Measurements from ENCODE around the gene ATP2B2. TPM values are rescaled to one million over a fixed set of nuclear protein-coding genes. Genes with fewer than 3 reads are reported as not detected.

Gene ATP2B2
- total RNA-seq, 4 donors from 2014 or later, result 0.86 to 2.2 (median 1.0) TPM; not detected in 1

GRCh38 chr3:10340476-10340875 lies 164.9 kb downstream of the ATP2B2 start:
- no peak overlapping the region for H3K27ac ChIP-seq
- no peak overlapping the region for H3K4me3 ChIP-seq
- 87% methylated on average over 18 of the region's 18 CpGs for WGBS
- H3K36me3 ChIP-seq, result no peaks in the 10 kb centered on the region
- H3K9me3 ChIP-seq, result no peaks in the 10 kb centered on the region
- no peaks in the 10 kb centered on the region for H3K4me1 ChIP-seq
- DNase-seq (ENCODE audit: low spot score in 2 of 2), result no peak
- no peak for TF ChIP-seq POLR2A (IDR thresholded peaks at IDR 0.05)
- no peak for TF ChIP-seq CTCF (IDR thresholded peaks at IDR 0.05)
- no peak for TF ChIP-seq EP300 (IDR thresholded peaks at IDR 0.05)
- TF ChIP-seq POLR2AphosphoS5 (IDR thresholded peaks at IDR 0.05), result no peak
- H3K27me3 ChIP-seq, result no peaks in the 10 kb centered on the region

GRCh38 chr3:10340046-10340445 lies 165.3 kb downstream of the ATP2B2 start:
- TF ChIP-seq POLR2AphosphoS5 (IDR thresholded peaks at IDR 0.05) (no peak), CTCF (IDR thresholded peaks at IDR 0.05) (no peak), EP300 (IDR thresholded peaks at IDR 0.05) (no peak), POLR2A (IDR thresholded peaks at IDR 0.05) (no peak)
- H3K4me3 ChIP-seq, result no peak overlapping the region
- DNase-seq (ENCODE audit: low spot score in 2 of 2), result no peak

GRCh38 chr3:10339376-10339955 lies 165.9 kb downstream of the ATP2B2 start:
- Histone ChIP-seq H3K4me3 (no peak overlapping the region), H3K27ac (no peak overlapping the region), H3K4me1 (no peaks in the 10 kb centered on the region), H3K36me3 (no peaks in the 10 kb centered on the region), H3K9me3 (no peaks in the 10 kb centered on the region), H3K27me3 (no peaks in the 10 kb centered on the region)
- WGBS, result 86% methylated on average over 8 of the region's 8 CpGs
- no peak for DNase-seq (ENCODE audit: low spot score in 2 of 2)
- TF ChIP-seq POLR2A (IDR thresholded peaks at IDR 0.05) (no peak), EP300 (IDR thresholded peaks at IDR 0.05) (no peak), CTCF (IDR thresholded peaks at IDR 0.05) (no peak), POLR2AphosphoS5 (IDR thresholded peaks at IDR 0.05) (no peak)

More at GRCh38 chr3:10340046-10340445, 165.3 kb downstream of the ATP2B2 start:
- Histone ChIP-seq H3K27ac (no peak overlapping the region), H3K27me3 (no peaks in the 10 kb centered on the region), H3K9me3 (no peaks in the 10 kb centered on the region), H3K4me1 (no peaks in the 10 kb centered on the region), H3K36me3 (no peaks in the 10 kb centered on the region)
- 68% methylated on average over 4 of the region's 4 CpGs for WGBS

- no peak for TF ChIP-seq EP300 (IDR thresholded peaks at IDR 0.05)
- TF ChIP-seq POLR2AphosphoS5 (IDR thresholded peaks at IDR 0.05), result no peak
- no peak for TF ChIP-seq CTCF (IDR thresholded peaks at IDR 0.05)
- no peaks in the 10 kb centered on the region for H3K27me3 ChIP-seq
- H3K9me3 ChIP-seq, result no peaks in the 10 kb centered on the region
- no peaks in the 10 kb centered on the region for H3K36me3 ChIP-seq
- no peaks in the 10 kb centered on the region for H3K4me1 ChIP-seq
- WGBS, result 72% methylated on average over 5 of the region's 12 CpGs
- H3K27ac ChIP-seq, result no peak overlapping the region
- H3K4me3 ChIP-seq, result no peak overlapping the region
- no peak for DNase-seq (ENCODE audit: low spot score in 2 of 2)
Observed at GRCh38 chr3:10338591-10339353, 166.6 kb downstream of the ATP2B2 start.

- Histone ChIP-seq H3K4me3 (no peak overlapping the region), H3K27me3 (no peaks in the 10 kb centered on the region), H3K4me1 (no peaks in the 10 kb centered on the region), H3K36me3 (no peaks in the 10 kb centered on the region), H3K27ac (no peak overlapping the region), H3K9me3 (no peaks in the 10 kb centered on the region)
- no peak for TF ChIP-seq EP300 (IDR thresholded peaks at IDR 0.05)
- no peak for TF ChIP-seq POLR2AphosphoS5 (IDR thresholded peaks at IDR 0.05)
- no peak for TF ChIP-seq POLR2A (IDR thresholded peaks at IDR 0.05)
- TF ChIP-seq CTCF (IDR thresholded peaks at IDR 0.05), result no peak
- DNase-seq (ENCODE audit: low spot score in 2 of 2), result no peak
- WGBS, result 75% methylated on average over 16 of the region's 16 CpGs
Observed at GRCh38 chr3:10338164-10338470, 167.3 kb downstream of the ATP2B2 start.
